GM21528 (cell line): ENCODE data around the gene PCSK5.

Experiments
- ATAC-seq: cut with Tn5 transposase; IDR thresholded peaks from one replicate; pipeline ENCODE4 v1.9.1; 2021; ENCODE audit warnings: mild to moderate bottlenecking, moderate library complexity; ENCODE audit not compliant: unreplicated experiment, low FRiP score

PCSK5 gene

GRCh38 chr9:76166526-76166925 lies 276.1 kb downstream of the PCSK5 start:
- no peak for ATAC-seq

GRCh38 chr9:76176171-76176570 lies 285.7 kb downstream of the PCSK5 start:
- no peak for ATAC-seq

- ATAC-seq = no peak
Observed at GRCh38 chr9:76177931-76178330, 287.5 kb downstream of the PCSK5 start.

GRCh38 chr9:76180541-76180940 lies 290.1 kb downstream of the PCSK5 start:
- no peak for ATAC-seq

GRCh38 chr9:76181020-76181641 lies 290.7 kb downstream of the PCSK5 start:
- no peak for ATAC-seq

- no peak for ATAC-seq
Observed at GRCh38 chr9:76181781-76182180, 291.3 kb downstream of the PCSK5 start.

GRCh38 chr9:76185432-76185831 lies 295.0 kb downstream of the PCSK5 start:
- ATAC-seq = no peak

- ATAC-seq = no peak
Observed at GRCh38 chr9:76188286-76188685, 297.8 kb downstream of the PCSK5 start.

- ATAC-seq = no peak
Observed at GRCh38 chr9:76188905-76189304, 298.4 kb downstream of the PCSK5 start.

GRCh38 chr9:76191493-76191892 lies 301.0 kb downstream of the PCSK5 start:
- ATAC-seq = no peak

GRCh38 chr9:76192013-76192412 lies 301.5 kb downstream of the PCSK5 start:
- ATAC-seq = no peak

- no peak for ATAC-seq
Observed at GRCh38 chr9:76194896-76195295, 304.4 kb downstream of the PCSK5 start.

- no peak for ATAC-seq
Observed at GRCh38 chr9:76198336-76198735, 307.9 kb downstream of the PCSK5 start.

- ATAC-seq = no peak
Observed at GRCh38 chr9:76200315-76200714, 309.8 kb downstream of the PCSK5 start.

- ATAC-seq = no peak
Observed at GRCh38 chr9:76200745-76201144, 310.3 kb downstream of the PCSK5 start.

GRCh38 chr9:76203373-76203772 lies 312.9 kb downstream of the PCSK5 start:
- ATAC-seq = no peak

- ATAC-seq = no peak
Observed at GRCh38 chr9:76206821-76207220, 316.3 kb downstream of the PCSK5 start.

GRCh38 chr9:76213751-76214150 lies 323.3 kb downstream of the PCSK5 start:
- ATAC-seq = no peak

- no peak for ATAC-seq
Observed at GRCh38 chr9:76215066-76215465, 324.6 kb downstream of the PCSK5 start.

- ATAC-seq = no peak
Observed at GRCh38 chr9:76216161-76216649, 325.7 kb downstream of the PCSK5 start.

GRCh38 chr9:76218117-76218885 lies 327.8 kb downstream of the PCSK5 start:
- ATAC-seq = no peak

- no peak for ATAC-seq
Observed at GRCh38 chr9:76218886-76219445, 328.5 kb downstream of the PCSK5 start.
